WTC11 (cell line): ENCODE data around the gene ZDHHC22. TPM values are rescaled to one million over a fixed set of nuclear protein-coding genes. Genes with fewer than 3 reads are reported as not detected.

ENCODE experiments used
- ATAC-seq: fragments of 200-7000 bp; cut with Tn5 transposase; 2 replicates; pipeline ENCODE4 v1.10.0; 2021; ENCODE audit warnings: mild to moderate bottlenecking, moderate library complexity
- CTCF ChIA-PET: fragments of 300-600 bp; sonication (Branson Sonifier 250); formaldehyde crosslinking; loops from one replicate; lab custom pipeline; 2021; ENCODE audit warnings: antibody characterized with exemption; lab: Charles Lee
- POLR2A ChIA-PET: fragments of 350-600 bp; sonication (Branson Sonifier 250); formaldehyde crosslinking; loops from one replicate; lab custom pipeline; 2021; ENCODE audit warnings: antibody characterized with exemption; lab: Charles Lee
- DNase-seq: peaks from one replicate; pipeline ENCODE4 v3.0.0; 2021; ENCODE audit warnings: low spot score
- H3K27ac Mint-ChIP-seq: 2 replicates; pipeline ENCODE4 v1.8.0; 2021; ENCODE audit warnings: mixed read lengths
- H3K27me3 Mint-ChIP-seq: 2 replicates; pipeline ENCODE4 v1.8.0; 2021; ENCODE audit warnings: low read depth, mild to moderate bottlenecking, moderate library complexity, mixed read lengths
- H3K36me3 Mint-ChIP-seq: 2 replicates; pipeline ENCODE4 v1.8.0; 2021; ENCODE audit warnings: mixed read lengths
- H3K4me1 Mint-ChIP-seq: 2 replicates; pipeline ENCODE4 v1.8.0; 2022; ENCODE audit warnings: mixed read lengths
- H3K4me3 Mint-ChIP-seq: 2 replicates; pipeline ENCODE4 v1.8.0; 2021; ENCODE audit warnings: mild to moderate bottlenecking, moderate library complexity, mixed read lengths
- H3K9me3 Mint-ChIP-seq: 2 replicates; pipeline ENCODE4 v1.8.0; 2021; ENCODE audit warnings: mixed read lengths
- CDX4 ChIP-seq: fragments of 250-450 bp; sonication (Bioruptor Pico); IDR thresholded peaks from 2 replicates; pipeline ENCODE4 v1.9.0; 2021; ENCODE audit warnings: moderate library complexity, mild to moderate bottlenecking, inconsistent platforms, borderline replicate concordance
- JAZF1 ChIP-seq: fragments of 250-450 bp; sonication (Bioruptor Pico); IDR thresholded peaks from 2 replicates; pipeline ENCODE4 v1.9.0; 2021; ENCODE audit warnings: moderate library complexity, mild to moderate bottlenecking, inconsistent platforms
- MXD4 ChIP-seq: fragments of 250-450 bp; sonication (Bioruptor Pico); IDR thresholded peaks from 2 replicates; pipeline ENCODE4 v1.8.0; 2021; ENCODE audit warnings: mild to moderate bottlenecking, moderate library complexity, borderline replicate concordance
- SMAD4 ChIP-seq: sonication (generic); formaldehyde crosslinking; IDR thresholded peaks from 2 replicates; pipeline ENCODE4 v1.8.0; 2022; ENCODE audit warnings: mild to moderate bottlenecking, missing genetic modification reagents
- TEAD1 ChIP-seq: sonication (generic); formaldehyde crosslinking; IDR thresholded peaks from 2 replicates; pipeline ENCODE4 v1.8.0; 2022; ENCODE audit warnings: mild to moderate bottlenecking, missing genetic modification reagents
- USF1 ChIP-seq: sonication (generic); formaldehyde crosslinking; IDR thresholded peaks from 2 replicates; pipeline ENCODE4 v1.8.0; 2022; ENCODE audit warnings: mild to moderate bottlenecking, missing genetic modification reagents
- ZNF138 ChIP-seq: sonication (generic); formaldehyde crosslinking; conservative IDR thresholded peaks from 2 replicates; pipeline ENCODE4 v1.8.1; 2022; ENCODE audit warnings: mild to moderate bottlenecking, moderate library complexity, missing genetic modification reagents
- ZNF532 ChIP-seq: fragments of 250-450 bp; sonication (Bioruptor Pico); IDR thresholded peaks from 2 replicates; pipeline ENCODE4 v1.9.0; 2021; ENCODE audit warnings: mild to moderate bottlenecking, borderline replicate concordance
- total RNA-seq: library from RNA; stranded (reverse); gene quantifications from 3 replicates; pipeline ENCODE4 v1.2.3, GENCODE V29; 2021
- TF ChIP-seq, protein P1 (sequence below): sonication (generic); formaldehyde crosslinking; IDR thresholded peaks from 2 replicates; pipeline ENCODE4 v1.8.1; 2023; ENCODE audit warnings: mild to moderate bottlenecking, moderate library complexity, missing genetic modification reagents
- TF ChIP-seq, protein P2 (sequence below): sonication (generic); formaldehyde crosslinking; IDR thresholded peaks from 2 replicates; pipeline ENCODE4 v1.8.1; 2022; ENCODE audit warnings: missing genetic modification reagents, borderline replicate concordance

Gene ZDHHC22
- total RNA-seq, 1 experiment from 2014 or later, result 47.7 TPM

DNA sequence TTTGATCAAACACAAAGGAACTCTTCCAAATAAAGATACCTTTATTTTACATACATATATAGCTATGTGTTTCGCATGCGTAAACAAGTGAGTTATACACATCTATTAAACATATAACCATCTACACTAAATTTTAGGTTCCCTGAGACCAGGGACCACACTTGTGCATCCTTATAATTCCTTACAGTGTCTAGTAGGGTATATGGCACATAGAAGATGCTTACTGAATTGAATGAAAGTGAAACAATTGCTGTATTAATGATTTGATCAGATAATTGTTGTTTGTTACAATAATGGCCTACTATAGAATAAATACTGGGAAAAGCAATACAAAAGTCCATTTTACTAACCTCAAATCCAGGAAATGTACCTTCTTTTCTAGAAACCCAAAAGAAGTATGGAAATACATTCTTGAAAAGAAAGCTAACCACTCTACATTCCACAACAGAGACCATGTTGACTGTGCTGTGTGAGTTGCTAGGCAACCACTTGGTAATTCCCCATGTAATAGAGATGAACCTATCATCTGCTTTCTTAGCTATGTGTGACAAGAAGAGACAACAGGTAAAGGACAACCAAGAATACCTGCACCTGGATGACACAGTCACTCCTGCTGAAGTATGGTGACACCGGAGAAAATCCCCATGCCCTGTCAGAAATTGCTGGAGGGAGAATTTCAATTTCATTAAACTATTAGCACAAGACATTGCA lies 55.4 kb downstream of the ZDHHC22 start:
- H3K36me3 Mint-ChIP-seq, result peaks cover 10% of the 10 kb centered on the region
- H3K9me3 Mint-ChIP-seq, result peaks cover 14% of the 10 kb centered on the region
- POLR2A ChIA-PET, result interaction anchor here (0.5 to 1.8 kb wide), 5 partner anchors 9 to 1923 kb away, joined by 3 to 6 read pairs (median 3); no protein-coding TSS in a partner anchor
- DNase-seq (no peak), ATAC-seq (peak; percentile 23; the same call in 1 of the 2 replicates)
- no peak overlapping the region for H3K4me3 Mint-ChIP-seq
- TF ChIP-seq CDX4 (CRISPR knock-in tag), result no peak
- TF ChIP-seq, all 79 proteins: peak for 0
- Mint-ChIP-seq H3K27me3 (no peaks in the 10 kb centered on the region; the same call in none of the 2 replicates), H3K4me1 (peaks cover 49% of the 10 kb centered on the region), H3K27ac (peak overlapping the region; percentile 97)
- CTCF ChIA-PET, result interaction anchor here (0.8 to 3.5 kb wide), 18 partner anchors 10 to 301 kb away, joined by 3 to 50 read pairs (median 4); partner anchors contain the start of gene CIPC

DNA sequence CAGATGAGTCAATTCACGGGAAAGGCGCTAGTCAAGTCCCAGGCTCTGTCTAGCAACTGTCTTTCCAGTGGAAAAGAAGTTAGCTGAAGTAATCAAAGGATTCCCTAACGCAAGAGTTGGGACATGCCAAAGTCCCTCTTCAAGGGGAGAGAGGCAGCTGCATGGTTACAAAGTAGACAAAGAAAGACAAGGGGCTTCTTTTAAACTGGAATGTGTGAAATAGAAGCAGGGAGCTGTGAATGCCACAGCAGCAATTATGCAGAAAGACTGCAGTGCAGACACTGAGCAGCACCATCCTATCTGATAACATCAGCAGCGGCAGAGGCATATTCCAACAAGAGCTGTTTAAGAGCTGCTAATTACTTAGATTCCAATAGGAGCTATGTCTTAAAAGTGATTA lies 56.1 kb downstream of the ZDHHC22 start:
- no peaks in the 10 kb centered on the region; the same call in none of the 2 replicates for H3K27me3 Mint-ChIP-seq
- ATAC-seq (no peak), DNase-seq (no peak)
- H3K4me3 Mint-ChIP-seq, result no peak overlapping the region
- H3K36me3 Mint-ChIP-seq, result peaks cover 3% of the 10 kb centered on the region; the same call in 1 of the 2 replicates
- TF ChIP-seq, protein P1, sequence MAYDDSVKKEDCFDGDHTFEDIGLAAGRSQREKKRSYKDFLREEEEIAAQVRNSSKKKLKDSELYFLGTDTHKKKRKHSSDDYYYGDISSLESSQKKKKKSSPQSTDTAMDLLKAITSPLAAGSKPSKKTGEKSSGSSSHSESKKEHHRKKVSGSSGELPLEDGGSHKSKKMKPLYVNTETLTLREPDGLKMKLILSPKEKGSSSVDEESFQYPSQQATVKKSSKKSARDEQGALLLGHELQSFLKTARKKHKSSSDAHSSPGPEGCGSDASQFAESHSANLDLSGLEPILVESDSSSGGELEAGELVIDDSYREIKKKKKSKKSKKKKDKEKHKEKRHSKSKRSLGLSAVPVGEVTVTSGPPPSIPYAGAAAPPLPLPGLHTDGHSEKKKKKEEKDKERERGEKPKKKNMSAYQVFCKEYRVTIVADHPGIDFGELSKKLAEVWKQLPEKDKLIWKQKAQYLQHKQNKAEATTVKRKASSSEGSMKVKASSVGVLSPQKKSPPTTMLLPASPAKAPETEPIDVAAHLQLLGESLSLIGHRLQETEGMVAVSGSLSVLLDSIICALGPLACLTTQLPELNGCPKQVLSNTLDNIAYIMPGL (CRISPR knock-in tag), result no peak
- TF ChIP-seq TEAD1 (CRISPR knock-in tag), result no peak
- no peak for TF ChIP-seq MXD4
- no peak for TF ChIP-seq USF1 (CRISPR knock-in tag)
- TF ChIP-seq ZNF138, result no peak
- no peak for TF ChIP-seq ZNF532 (CRISPR knock-in tag)
- no peak for TF ChIP-seq JAZF1 (CRISPR knock-in tag)
- TF ChIP-seq, protein P2, sequence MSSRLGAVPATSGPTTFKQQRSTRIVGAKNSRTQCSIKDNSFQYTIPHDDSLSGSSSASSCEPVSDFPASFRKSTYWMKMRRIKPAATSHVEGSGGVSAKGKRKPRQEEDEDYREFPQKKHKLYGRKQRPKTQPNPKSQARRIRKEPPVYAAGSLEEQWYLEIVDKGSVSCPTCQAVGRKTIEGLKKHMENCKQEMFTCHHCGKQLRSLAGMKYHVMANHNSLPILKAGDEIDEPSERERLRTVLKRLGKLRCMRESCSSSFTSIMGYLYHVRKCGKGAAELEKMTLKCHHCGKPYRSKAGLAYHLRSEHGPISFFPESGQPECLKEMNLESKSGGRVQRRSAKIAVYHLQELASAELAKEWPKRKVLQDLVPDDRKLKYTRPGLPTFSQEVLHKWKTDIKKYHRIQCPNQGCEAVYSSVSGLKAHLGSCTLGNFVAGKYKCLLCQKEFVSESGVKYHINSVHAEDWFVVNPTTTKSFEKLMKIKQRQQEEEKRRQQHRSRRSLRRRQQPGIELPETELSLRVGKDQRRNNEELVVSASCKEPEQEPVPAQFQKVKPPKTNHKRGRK (CRISPR knock-in tag), result no peak
- TF ChIP-seq SMAD4 (CRISPR knock-in tag), result no peak
- peaks cover 49% of the 10 kb centered on the region for H3K4me1 Mint-ChIP-seq
- peaks cover 10% of the 10 kb centered on the region; the same call in 1 of the 2 replicates for H3K9me3 Mint-ChIP-seq
- POLR2A ChIA-PET, result interaction anchor here (0.5 to 1.8 kb wide), 4 partner anchors 9 to 1922 kb away, joined by 3 to 6 read pairs (median 4); no protein-coding TSS in a partner anchor
- CTCF ChIA-PET, result interaction anchor here (1.0 to 3.5 kb wide), 16 partner anchors 10 to 301 kb away, joined by 3 to 50 read pairs (median 5); partner anchors contain the start of gene CIPC
- peak overlapping the region; percentile 44 for H3K27ac Mint-ChIP-seq
